Right lobe of liver (tissue), 4 donors: ENCODE measurements around the gene TAS2R40.
"Not testable (repeated sequence)": the region's sequence is repeated elsewhere in the genome, so short reads cannot be mapped to it uniquely, and the experiment has no call there.

ENCODE experiments used
- POLR2A ChIP-seq: fragments of 450-650 bp; IDR thresholded peaks from one replicate; pipeline ENCODE4 v1.6.1; 2017; ENCODE audit warnings: antibody characterized with exemption, mild to moderate bottlenecking
- TF ChIP-seq, protein P1 (sequence below), 4 donors: fragments of 200-600 bp in 3 of 4; fragments of 450-650 bp in 1 of 4; IDR thresholded peaks; one replicate each; pipeline versions ENCODE4 v1.5.1 to v1.8.0; 2016 to 2022; ENCODE audit warnings: antibody characterized with exemption in 4 of 4, mild to moderate bottlenecking in 2 of 4
- donor health status: DM: no; HTN: no; CAD: no.
- donor health status: DM: no; HTN: no; CAD: no.
- donor health status: DM: no; HTN: yes; CAD: no.

DNA sequence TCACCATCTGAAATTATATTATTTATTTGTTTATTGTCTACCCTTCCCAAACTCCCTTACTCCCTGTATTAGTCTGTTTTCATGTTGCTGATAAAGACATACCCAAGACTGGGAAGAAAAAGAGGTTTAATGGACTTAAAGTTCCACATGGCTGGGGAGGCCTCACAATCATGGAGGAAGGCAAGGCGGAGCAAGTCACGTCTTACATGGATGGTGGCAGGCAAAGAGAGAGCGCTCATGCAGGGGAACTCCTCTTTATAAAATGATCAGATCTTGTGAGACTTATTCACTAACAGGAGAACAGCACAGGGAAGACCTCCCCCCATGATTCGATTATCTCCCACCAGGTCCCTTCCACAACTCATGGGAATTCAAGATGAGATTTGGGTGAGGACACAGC, 8.4 kb upstream of the TAS2R40 start:
- TF ChIP-seq, protein P1, sequence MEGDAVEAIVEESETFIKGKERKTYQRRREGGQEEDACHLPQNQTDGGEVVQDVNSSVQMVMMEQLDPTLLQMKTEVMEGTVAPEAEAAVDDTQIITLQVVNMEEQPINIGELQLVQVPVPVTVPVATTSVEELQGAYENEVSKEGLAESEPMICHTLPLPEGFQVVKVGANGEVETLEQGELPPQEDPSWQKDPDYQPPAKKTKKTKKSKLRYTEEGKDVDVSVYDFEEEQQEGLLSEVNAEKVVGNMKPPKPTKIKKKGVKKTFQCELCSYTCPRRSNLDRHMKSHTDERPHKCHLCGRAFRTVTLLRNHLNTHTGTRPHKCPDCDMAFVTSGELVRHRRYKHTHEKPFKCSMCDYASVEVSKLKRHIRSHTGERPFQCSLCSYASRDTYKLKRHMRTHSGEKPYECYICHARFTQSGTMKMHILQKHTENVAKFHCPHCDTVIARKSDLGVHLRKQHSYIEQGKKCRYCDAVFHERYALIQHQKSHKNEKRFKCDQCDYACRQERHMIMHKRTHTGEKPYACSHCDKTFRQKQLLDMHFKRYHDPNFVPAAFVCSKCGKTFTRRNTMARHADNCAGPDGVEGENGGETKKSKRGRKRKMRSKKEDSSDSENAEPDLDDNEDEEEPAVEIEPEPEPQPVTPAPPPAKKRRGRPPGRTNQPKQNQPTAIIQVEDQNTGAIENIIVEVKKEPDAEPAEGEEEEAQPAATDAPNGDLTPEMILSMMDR (IDR thresholded peaks at IDR 0.05), result not testable (repeated sequence)
- TF ChIP-seq POLR2A, result not testable (repeated sequence)
